ENCODE data around the gene CRELD2.

GRCh38 chr22:49889071-49889470, 29.4 kb upstream of the CRELD2 start:
- TF ChIP-seq FOXA1 (IDR thresholded peaks at IDR 0.05) (no peak), BHLHE40 (IDR thresholded peaks at IDR 0.05; ENCODE audit: borderline replicate concordance) (no peak), ARNT (IDR thresholded peaks at IDR 0.05) (no peak), NFRKB (IDR thresholded peaks at IDR 0.05) (no peak), SP1 (IDR thresholded peaks at IDR 0.05) (no peak), ELF4 (IDR thresholded peaks at IDR 0.05) (no peak)
